VCaP (cell line): Measurements from ENCODE around the gene PTPRN.

Source experiments
- H3K27ac ChIP-seq: fragments of 450-650 bp; 2 replicates; pipeline ENCODE4 v1.5.1; 2017
- CTCF ChIP-seq: fragments of 450-650 bp; conservative IDR thresholded peaks from 2 replicates; pipeline ENCODE4 v1.5.1; 2017; ENCODE audit warnings: mild to moderate bottlenecking, moderate library complexity

PTPRN gene

GRCh38 chr2:219309278-219309677 is at the start of gene PTPRN:
Gene PTPRN (minus strand): TSS chr2:219309401. CDS start chr2:219309332, 69 bp downstream.
- H3K27ac ChIP-seq = peak within 1 kb of the TSS; percentile 67
- TF ChIP-seq CTCF = no peak

GRCh38 chr2:219358170-219359075 is 49.2 kb upstream of the PTPRN start:
- no peak overlapping the region for H3K27ac ChIP-seq
- no peak for TF ChIP-seq CTCF

- H3K27ac ChIP-seq = no peak overlapping the region
These were observed 47.6 kb upstream of the PTPRN start for GRCh38 chr2:219356834-219357233.

GRCh38 chr2:219354582-219354981 is 45.4 kb upstream of the PTPRN start:
- H3K27ac ChIP-seq = no peak overlapping the region
- TF ChIP-seq CTCF = no peak

More at GRCh38 chr2:219356834-219357233, 47.6 kb upstream of the PTPRN start:
- TF ChIP-seq CTCF = no peak

- TF ChIP-seq CTCF = no peak
- H3K27ac ChIP-seq = no peak overlapping the region
These were observed 43.9 kb upstream of the PTPRN start for GRCh38 chr2:219353129-219353528.

- TF ChIP-seq CTCF = peak; percentile 80
These were observed 43.3 kb upstream of the PTPRN start for GRCh38 chr2:219352448-219353023.

GRCh38 chr2:219350710-219351221 is 41.6 kb upstream of the PTPRN start:
- TF ChIP-seq CTCF = no peak
- no peak overlapping the region for H3K27ac ChIP-seq

More at GRCh38 chr2:219352448-219353023, 43.3 kb upstream of the PTPRN start:
- no peak overlapping the region for H3K27ac ChIP-seq
